Measurements from ENCODE around the gene MGME1.

The MGME1 gene

GRCh38 chr20:17933121-17933520, 35.7 kb upstream of the MGME1 start:
- Histone ChIP-seq H3K4me1 (peaks cover 79% of the 10 kb centered on the region), H3K9me3 (no peaks in the 10 kb centered on the region), H3K27ac (peak overlapping the region; percentile 15), H3K27me3 (no peaks in the 10 kb centered on the region), H3K4me2 (peak overlapping the region; percentile 61), H3K9ac (no peak overlapping the region), H3K36me3 (no peaks in the 10 kb centered on the region; the same call in 1 of the 2 replicates), H3K4me3 (no peak overlapping the region), H4K20me1 (peaks cover 7% of the 10 kb centered on the region; the same call in 1 of the 2 replicates)
- TF ChIP-seq Cebpa-rat (IDR thresholded peaks at IDR 0.05), result no peak

GRCh38 chr20:17933711-17934110, 35.1 kb upstream of the MGME1 start:
- Histone ChIP-seq H3K27me3 (no peaks in the 10 kb centered on the region), H3K9ac (no peak overlapping the region), H3K4me2 (peak overlapping the region; percentile 61), H4K20me1 (peaks cover 12% of the 10 kb centered on the region; the same call in 1 of the 2 replicates), H3K36me3 (no peaks in the 10 kb centered on the region; the same call in 1 of the 2 replicates), H3K4me3 (no peak overlapping the region), H3K4me1 (peaks cover 79% of the 10 kb centered on the region), H3K27ac (peak overlapping the region; percentile 54; the same call in 1 of the 2 replicates), H3K9me3 (no peaks in the 10 kb centered on the region)
- TF ChIP-seq Cebpa-rat (IDR thresholded peaks at IDR 0.05), result no peak

- H3K27me3 ChIP-seq, result no peaks in the 10 kb centered on the region
- H3K9ac ChIP-seq, result no peak overlapping the region
- H3K4me1 ChIP-seq, result peaks cover 79% of the 10 kb centered on the region
- H3K36me3 ChIP-seq, result no peaks in the 10 kb centered on the region; the same call in 1 of the 2 replicates
- H3K4me3 ChIP-seq, result no peak overlapping the region
- peak overlapping the region; percentile 54 for H3K27ac ChIP-seq
- H4K20me1 ChIP-seq, result peaks cover 15% of the 10 kb centered on the region; the same call in 1 of the 2 replicates
- peak overlapping the region; percentile 61 for H3K4me2 ChIP-seq
- TF ChIP-seq Cebpa-rat (IDR thresholded peaks at IDR 0.05), result no peak
- H3K9me3 ChIP-seq, result no peaks in the 10 kb centered on the region
These were observed 34.5 kb upstream of the MGME1 start for GRCh38 chr20:17934141-17934862.

- H3K27ac ChIP-seq, result no peak overlapping the region
- peak overlapping the region; percentile 39 for H3K4me2 ChIP-seq
- no peak for TF ChIP-seq Cebpa-rat (IDR thresholded peaks at IDR 0.05)
- H3K36me3 ChIP-seq, result no peaks in the 10 kb centered on the region; the same call in 1 of the 2 replicates
- H3K4me3 ChIP-seq, result no peak overlapping the region
- H4K20me1 ChIP-seq, result peaks cover 22% of the 10 kb centered on the region
- H3K27me3 ChIP-seq, result no peaks in the 10 kb centered on the region
- no peak overlapping the region for H3K9ac ChIP-seq
- H3K9me3 ChIP-seq, result no peaks in the 10 kb centered on the region
- peaks cover 79% of the 10 kb centered on the region for H3K4me1 ChIP-seq
These were observed 33.6 kb upstream of the MGME1 start for GRCh38 chr20:17935186-17935585.

GRCh38 chr20:17935761-17936160, 33.1 kb upstream of the MGME1 start:
- no peak overlapping the region for H3K4me3 ChIP-seq
- H4K20me1 ChIP-seq, result peaks cover 28% of the 10 kb centered on the region
- H3K4me1 ChIP-seq, result peaks cover 85% of the 10 kb centered on the region
- TF ChIP-seq Cebpa-rat (IDR thresholded peaks at IDR 0.05), result no peak
- H3K9ac ChIP-seq, result no peak overlapping the region
- peaks cover 5% of the 10 kb centered on the region for H3K36me3 ChIP-seq
- no peaks in the 10 kb centered on the region for H3K27me3 ChIP-seq
- H3K4me2 ChIP-seq, result peak overlapping the region; percentile 39; the same call in 1 of the 2 replicates
- no peak overlapping the region for H3K27ac ChIP-seq
- no peaks in the 10 kb centered on the region for H3K9me3 ChIP-seq

GRCh38 chr20:17936286-17936760, 32.5 kb upstream of the MGME1 start:
- H3K4me3 ChIP-seq, result no peak overlapping the region
- peaks cover 91% of the 10 kb centered on the region for H3K4me1 ChIP-seq
- H3K27me3 ChIP-seq, result no peaks in the 10 kb centered on the region
- H4K20me1 ChIP-seq, result peaks cover 33% of the 10 kb centered on the region
- no peak overlapping the region for H3K27ac ChIP-seq
- peaks cover 10% of the 10 kb centered on the region for H3K36me3 ChIP-seq
- H3K4me2 ChIP-seq, result no peak overlapping the region
- TF ChIP-seq Cebpa-rat (IDR thresholded peaks at IDR 0.05), result no peak
- H3K9me3 ChIP-seq, result no peaks in the 10 kb centered on the region
- H3K9ac ChIP-seq, result no peak overlapping the region

- no peak for TF ChIP-seq Cebpa-rat (IDR thresholded peaks at IDR 0.05)
- Histone ChIP-seq H3K36me3 (peaks cover 18% of the 10 kb centered on the region), H3K4me1 (peaks cover 98% of the 10 kb centered on the region), H3K4me2 (0 out of 2 replicates have a peak overlapping the region, but pooled peaks have one; percentile 0), H4K20me1 (peaks cover 41% of the 10 kb centered on the region), H3K9ac (no peak overlapping the region), H3K9me3 (no peaks in the 10 kb centered on the region), H3K27me3 (no peaks in the 10 kb centered on the region), H3K4me3 (no peak overlapping the region), H3K27ac (0 out of 2 replicates have a peak overlapping the region, but pooled peaks have one; percentile 58)
These were observed 31.8 kb upstream of the MGME1 start for GRCh38 chr20:17936761-17937732.

- TF ChIP-seq Cebpa-rat (IDR thresholded peaks at IDR 0.05), result no peak
- Histone ChIP-seq H3K9me3 (no peaks in the 10 kb centered on the region), H3K27ac (peak overlapping the region; percentile 58), H3K27me3 (no peaks in the 10 kb centered on the region), H4K20me1 (peaks cover 55% of the 10 kb centered on the region), H3K9ac (peak overlapping the region; percentile 58), H3K4me2 (peak overlapping the region; percentile 66), H3K4me3 (no peak overlapping the region), H3K4me1 (peaks cover 100% of the 10 kb centered on the region), H3K36me3 (peaks cover 38% of the 10 kb centered on the region)
These were observed 29.8 kb upstream of the MGME1 start for GRCh38 chr20:17938871-17939619.

Data from BLaER1 (cell line).